ENCODE results near the gene TMEM53. TPM values are rescaled to one million over a fixed set of nuclear protein-coding genes. Genes with fewer than 3 reads are reported as not detected.
A peak's percentile ranks its signal among the peaks of the same experiment; 100 is the strongest.

Gene TMEM53
- total and polyA plus RNA-seq, 2 donors (not counting 3 experiments of a cell fraction or from before 2014, with no cell fraction given): 5.3 to 16.5 TPM

DNA sequence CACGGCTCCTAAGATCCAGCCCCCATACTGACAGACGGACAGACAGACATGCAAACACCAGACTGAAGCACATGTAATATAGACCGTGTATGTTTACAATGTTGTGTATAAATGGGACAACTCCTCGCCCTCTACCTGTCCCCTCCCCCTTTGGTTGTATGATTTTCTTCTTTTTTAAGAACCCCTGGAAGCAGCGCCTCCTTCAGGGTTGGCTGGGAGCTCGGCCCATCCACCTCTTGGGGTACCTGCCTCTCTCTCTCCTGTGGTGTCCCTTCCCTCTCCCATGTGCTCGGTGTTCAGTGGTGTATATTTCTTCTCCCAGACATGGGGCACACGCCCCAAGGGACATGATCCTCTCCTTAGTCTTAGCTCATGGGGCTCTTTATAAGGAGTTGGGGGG, 23.2 kb downstream of the TMEM53 start:
- no peak overlapping the region for H3K9ac ChIP-seq (replicated peaks; ENCODE audit: extremely low read depth, insufficient read depth, low read length)
- intact Hi-C loops (cut with micrococcal nuclease): no loop called here
- CTCF ChIA-PET: interaction anchor here (1.7 to 5.0 kb wide), 9 partner anchors 10 to 434 kb away, joined by 9 to 109 read pairs (median 27); partner anchors contain the start of genes ARMH1 and TMEM53
- no peaks in the 10 kb centered on the region for H3K27me3 ChIP-seq (ENCODE audit: control insufficient read depth in 2 of 2, insufficient read depth in 2 of 2, low read length in 2 of 2)
- no peaks in the 10 kb centered on the region for H3K9me1 ChIP-seq (replicated peaks; ENCODE audit: control insufficient read depth, extremely low read depth, insufficient read depth, low read length)
- H3K36me3 ChIP-seq (ENCODE audit: control insufficient read depth in 2 of 2, extremely low read depth in 1 of 2, insufficient read depth in 2 of 2, low read length in 2 of 2): peaks cover 0 to 33% of the 10 kb centered on the region in 2 experiments
- dilution Hi-C loops (cut with MboI; ENCODE audit: extremely low pct_ligation_motif_present, low sequenced_read_pairs): no loop called here
- no peaks in the 10 kb centered on the region for H4K20me1 ChIP-seq (replicated peaks; ENCODE audit: control insufficient read depth, extremely low read depth, insufficient read depth, low read length)
- BruUV-seq (replicated peaks): TSS peak; percentile 68
- no peak overlapping the region for H3K4me3 ChIP-seq (replicated peaks in 1 of 3; ENCODE audit: insufficient read depth in 1 of 3, low read depth in 1 of 3, low read length in 3 of 3)
- TF ChIP-seq MYC (IDR thresholded peaks at IDR 0.05; ENCODE audit: low read depth, low read length): no peak
- no peak for TF ChIP-seq GATA2 (IDR thresholded peaks at IDR 0.05; ENCODE audit: insufficient read depth, insufficient read length, low read depth, low read length)
- TF ChIP-seq POLR2AphosphoS5 (IDR thresholded peaks at IDR 0.05; ENCODE audit: insufficient read depth, low read depth, low read length): no peak
- no peak for TF ChIP-seq FOS (IDR thresholded peaks at IDR 0.05; ENCODE audit: borderline replicate concordance, insufficient read depth, low read length)
- no peak for TF ChIP-seq JUN (IDR thresholded peaks at IDR 0.05; ENCODE audit: borderline replicate concordance, insufficient read depth, insufficient read length, low read depth)
- no peak for TF ChIP-seq POLR2A (IDR thresholded peaks at IDR 0.05; ENCODE audit: low read depth, low read length)
- no peak for TF ChIP-seq MAX (IDR thresholded peaks at IDR 0.05; ENCODE audit: insufficient read depth, insufficient read length)
- no peak for TF ChIP-seq CTCF (IDR thresholded peaks at IDR 0.05; ENCODE audit: extremely low read depth in 1 of 2, insufficient read depth in 1 of 2, low read depth in 1 of 2, low read length in 2 of 2)
- no peak for TF ChIP-seq EZH2 (IDR thresholded peaks at IDR 0.05; ENCODE audit: borderline replicate concordance, low read depth, low read length, severe bottlenecking)
- no peaks in the 10 kb centered on the region for H3K4me1 ChIP-seq (ENCODE audit: control insufficient read depth, extremely low read depth, insufficient read depth, low read length)
- DNase-seq (ENCODE audit: low read depth, low spot score) (no peak), FAIRE-seq (no peak)
- no peaks in the 10 kb centered on the region for H3K9me3 ChIP-seq (replicated peaks; ENCODE audit: control insufficient read depth, insufficient read depth, low read length)
- no peak overlapping the region for H3K27ac ChIP-seq (ENCODE audit: insufficient read depth, low read depth, low read length)
- no peaks in the 10 kb centered on the region for H3K79me2 ChIP-seq (ENCODE audit: control insufficient read depth, insufficient read depth, low read length)
- H2AFZ ChIP-seq (ENCODE audit: low read depth, low read length): no peak overlapping the region
- POLR2A ChIA-PET: interaction anchor here (1.1 kb wide), 1 partner anchor 9 kb away, joined by 4 read pairs; no protein-coding TSS in a partner anchor
- H3K4me2 ChIP-seq (ENCODE audit: insufficient read depth, low read length): no peak overlapping the region

Measured in endothelial cell of umbilical vein (primary cell).